Smooth muscle cell (in vitro differentiated cells): ENCODE data around the gene TPPP2. TPM values are rescaled to one million over a fixed set of nuclear protein-coding genes. Genes with fewer than 3 reads are reported as not detected.

Experiments used
- DNase-seq: peaks from one replicate; lab custom pipeline; 2025; ENCODE audit not compliant: unreplicated experiment; lab: John Stamatoyannopoulos, UW
- H2AFZ ChIP-seq: fragments of 200-600 bp; sonication (generic); 2 replicates; pipeline ENCODE4 v1.6.0; 2016; ENCODE audit warnings: antibody characterized with exemption, low read depth, mild to moderate bottlenecking
- H3F3A ChIP-seq: fragments of 200-600 bp; sonication (generic); 2 replicates; pipeline ENCODE4 v1.6.0; 2017; ENCODE audit warnings: antibody characterized with exemption, low read depth
- H3K27ac ChIP-seq: fragments of 200-600 bp; sonication (generic); 2 replicates; pipeline ENCODE4 v1.5.1; 2016; ENCODE audit warnings: low read depth, mild to moderate bottlenecking
- H3K27me3 ChIP-seq: fragments of 200-600 bp; sonication (generic); 2 replicates; pipeline ENCODE4 v1.6.1; 2016; ENCODE audit warnings: low read depth, mild to moderate bottlenecking
- H3K36me3 ChIP-seq: fragments of 200-600 bp; sonication (generic); 2 replicates; pipeline ENCODE4 v1.5.1; 2016; ENCODE audit warnings: low read depth
- H3K4me1 ChIP-seq: fragments of 200-600 bp; sonication (generic); 2 replicates; pipeline ENCODE4 v1.5.1; 2016; ENCODE audit warnings: low read depth
- H3K4me2 ChIP-seq: fragments of 200-600 bp; sonication (generic); 2 replicates; pipeline ENCODE4 v1.6.0; 2016; ENCODE audit warnings: mild to moderate bottlenecking
- H3K4me3 ChIP-seq: fragments of 200-600 bp; sonication (generic); 2 replicates; pipeline ENCODE4 v1.5.1; 2016; ENCODE audit warnings: mild to moderate bottlenecking
- H3K79me2 ChIP-seq: fragments of 200-600 bp; sonication (generic); 2 replicates; pipeline ENCODE4 v1.6.0; 2016; ENCODE audit warnings: low read depth, mild to moderate bottlenecking
- H3K9ac ChIP-seq: fragments of 200-600 bp; sonication (generic); 2 replicates; pipeline ENCODE4 v1.6.0; 2016; ENCODE audit warnings: low read depth
- H3K9me3 ChIP-seq: fragments of 200-600 bp; sonication (generic); replicated peaks from 2 replicates; pipeline ENCODE4 v1.5.1; 2016; ENCODE audit warnings: low read depth
- H4K20me1 ChIP-seq: fragments of 200-600 bp; sonication (generic); 2 replicates; pipeline ENCODE4 v1.6.0; 2016; ENCODE audit warnings: low read depth
- WGBS: methylation state at CpG from one replicate; pipeline ENCODE4 v1.1.7; 2016; ENCODE audit warnings: low lambda C conversion rate; 5-methylcytosine and 5-hydroxymethylcytosine counted together
- polyA plus RNA-seq: library from polyadenylated mRNA; unstranded; fragments of >200 nt; fragmentation: Nextera tagmentation; extraction: Ambion mirVana; gene quantifications from 2 replicates; pipeline ENCODE4 v1.2.1, GENCODE V29; 2016
- total RNA-seq: library from RNA; depleted of rRNA; stranded (reverse); fragments of >200 nt; gene quantifications from 2 replicates; pipeline ENCODE4 v1.2.3, GENCODE V29; 2014
- TF ChIP-seq, protein P1 (sequence below): fragments of 200-600 bp; sonication (generic); IDR thresholded peaks from 2 replicates; pipeline ENCODE4 v1.5.1; 2017; ENCODE audit warnings: borderline replicate concordance, mild to moderate bottlenecking, antibody characterized with exemption; ENCODE audit not compliant: insufficient read depth, poor library complexity, severe bottlenecking

TPPP2 gene
- total and polyA plus RNA-seq, 2 experiments from 2014 or later = 0.70 TPM; not detected in 1

DNA sequence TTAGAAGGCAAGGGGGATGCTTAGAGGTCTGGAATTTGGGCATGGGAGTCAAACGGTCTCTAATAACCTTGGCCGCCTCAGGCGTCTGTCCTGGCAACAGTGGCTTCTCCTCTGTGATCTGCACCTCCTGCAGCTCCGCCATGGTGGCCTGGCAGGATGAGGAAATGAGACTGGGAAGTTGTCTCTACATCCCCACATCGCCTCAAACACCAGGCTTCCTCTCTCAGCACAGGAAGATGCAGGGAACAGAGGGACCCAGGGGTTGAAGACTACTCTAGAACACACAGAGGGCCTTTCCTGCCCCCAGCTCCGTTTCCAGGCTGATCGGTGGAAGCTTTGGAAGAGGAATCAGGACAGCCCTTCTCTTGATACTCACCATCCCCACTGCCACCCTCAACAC, 6.8 kb upstream of the TPPP2 start:
- Histone ChIP-seq H4K20me1 (no peaks in the 10 kb centered on the region), H3K4me1 (peaks cover 10% of the 10 kb centered on the region), H3K9me3 (no peaks in the 10 kb centered on the region), H3K27me3 (no peaks in the 10 kb centered on the region), H3K79me2 (no peaks in the 10 kb centered on the region), H3K9ac (no peak overlapping the region), H3K4me3 (no peak overlapping the region), H3F3A (peaks cover 22% of the 10 kb centered on the region), H3K4me2 (peak overlapping the region; percentile 93), H3K36me3 (no peaks in the 10 kb centered on the region), H3K27ac (no peak overlapping the region), H2AFZ (no peak overlapping the region)
- TF ChIP-seq, protein P1, sequence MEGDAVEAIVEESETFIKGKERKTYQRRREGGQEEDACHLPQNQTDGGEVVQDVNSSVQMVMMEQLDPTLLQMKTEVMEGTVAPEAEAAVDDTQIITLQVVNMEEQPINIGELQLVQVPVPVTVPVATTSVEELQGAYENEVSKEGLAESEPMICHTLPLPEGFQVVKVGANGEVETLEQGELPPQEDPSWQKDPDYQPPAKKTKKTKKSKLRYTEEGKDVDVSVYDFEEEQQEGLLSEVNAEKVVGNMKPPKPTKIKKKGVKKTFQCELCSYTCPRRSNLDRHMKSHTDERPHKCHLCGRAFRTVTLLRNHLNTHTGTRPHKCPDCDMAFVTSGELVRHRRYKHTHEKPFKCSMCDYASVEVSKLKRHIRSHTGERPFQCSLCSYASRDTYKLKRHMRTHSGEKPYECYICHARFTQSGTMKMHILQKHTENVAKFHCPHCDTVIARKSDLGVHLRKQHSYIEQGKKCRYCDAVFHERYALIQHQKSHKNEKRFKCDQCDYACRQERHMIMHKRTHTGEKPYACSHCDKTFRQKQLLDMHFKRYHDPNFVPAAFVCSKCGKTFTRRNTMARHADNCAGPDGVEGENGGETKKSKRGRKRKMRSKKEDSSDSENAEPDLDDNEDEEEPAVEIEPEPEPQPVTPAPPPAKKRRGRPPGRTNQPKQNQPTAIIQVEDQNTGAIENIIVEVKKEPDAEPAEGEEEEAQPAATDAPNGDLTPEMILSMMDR = no peak
- WGBS = 78% methylated on average over 7 of the region's 7 CpGs
- DNase-seq = no peak

DNA sequence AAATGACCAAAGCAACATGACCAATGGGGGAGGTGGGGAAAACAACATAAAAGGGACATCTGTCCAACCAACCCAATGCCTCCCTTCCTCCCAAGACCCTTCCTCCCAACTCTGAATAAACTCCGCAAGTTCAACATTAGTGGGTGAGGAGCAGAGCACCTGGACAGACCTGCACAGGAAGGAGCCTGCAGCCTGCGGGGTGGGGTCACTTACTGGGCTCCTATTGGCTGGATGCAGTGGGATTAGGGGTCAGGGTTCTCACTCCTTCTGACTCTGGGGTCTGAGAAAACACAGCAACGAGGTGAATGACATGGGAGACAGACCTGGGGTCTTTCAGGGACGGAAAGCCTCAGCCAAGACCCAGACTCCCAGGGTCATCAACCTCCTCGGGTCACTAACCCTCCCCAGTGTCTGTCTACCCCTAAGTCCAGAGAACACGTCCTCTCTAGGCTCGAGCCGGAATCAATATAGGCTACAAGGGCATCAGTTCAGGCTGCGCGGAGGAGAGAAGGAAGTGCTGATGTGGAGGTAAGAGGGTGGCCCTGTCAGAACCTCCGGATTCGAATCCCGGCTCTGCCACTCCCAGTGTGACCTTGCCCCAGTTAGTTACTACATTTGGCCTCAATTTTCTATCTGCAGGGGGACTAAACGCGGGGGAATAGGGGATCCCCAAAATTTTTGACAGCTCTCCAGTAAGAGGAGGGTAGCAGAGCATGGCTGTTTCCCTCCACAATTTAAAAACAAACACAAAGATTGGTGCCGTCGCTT, 6.0 kb upstream of the TPPP2 start:
- peak overlapping the region; percentile 93 for H3K4me2 ChIP-seq
- no peaks in the 10 kb centered on the region for H3K27me3 ChIP-seq
- WGBS = 20% methylated on average over 17 of the region's 17 CpGs
- DNase-seq = no peak
- H3K27ac ChIP-seq = no peak overlapping the region
- H3K36me3 ChIP-seq = no peaks in the 10 kb centered on the region
- H3K9ac ChIP-seq = no peak overlapping the region
- H3K4me1 ChIP-seq = peaks cover 10% of the 10 kb centered on the region
- H3K79me2 ChIP-seq = no peaks in the 10 kb centered on the region
- no peaks in the 10 kb centered on the region for H4K20me1 ChIP-seq
- TF ChIP-seq, protein P1 = no peak
- H3F3A ChIP-seq = peaks cover 28% of the 10 kb centered on the region
- H3K9me3 ChIP-seq = no peaks in the 10 kb centered on the region
- peak overlapping the region; percentile 63 for H2AFZ ChIP-seq
- H3K4me3 ChIP-seq = peak overlapping the region; percentile 57

DNA sequence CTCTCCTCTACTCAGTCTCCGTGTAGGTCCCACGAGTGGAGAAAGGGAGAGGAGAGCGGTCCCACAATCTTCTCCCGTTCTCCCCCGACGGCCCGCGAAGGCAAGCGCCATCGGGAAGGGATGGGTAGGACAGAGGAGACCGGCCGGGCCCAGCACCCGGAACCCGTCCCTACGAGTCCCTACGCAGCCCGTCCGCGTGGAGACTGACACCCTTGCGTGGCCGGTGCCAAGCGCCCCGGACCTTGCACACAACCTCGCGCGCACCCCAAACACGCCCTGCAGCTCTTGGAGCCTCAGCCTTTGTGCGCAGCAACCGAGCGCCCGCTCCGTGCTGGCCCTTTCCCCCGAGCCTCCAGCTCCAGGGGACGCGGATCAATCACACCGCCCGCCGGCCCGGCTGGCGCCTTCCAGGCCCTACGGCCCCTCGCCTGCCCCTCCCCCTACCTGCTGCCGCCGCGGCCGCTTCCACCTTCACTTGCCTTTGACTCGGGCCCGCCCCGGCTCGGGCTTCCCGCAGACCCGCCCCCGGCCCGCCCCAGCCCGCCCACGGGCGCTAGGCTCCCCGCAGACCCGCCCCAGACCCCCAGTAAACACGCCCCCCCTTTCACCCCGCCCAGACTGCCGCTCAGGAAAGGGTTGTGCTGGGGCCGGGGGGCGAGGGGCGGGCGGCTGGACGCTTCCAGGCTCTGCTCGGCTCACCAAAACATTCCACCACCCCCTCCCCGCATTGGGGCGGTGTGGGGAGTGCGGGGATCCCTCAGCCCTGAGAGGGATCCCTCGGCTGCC, 5.2 kb upstream of the TPPP2 start, which contains the start of gene NDRG2:
Gene NDRG2, minus strand, starts transcription at position 477 of the 786 bp plus-strand sequence. CDS start 1,746 bp downstream, outside the sequence.
- peak within 1 kb of the TSS; percentile 33 for H3K27ac ChIP-seq
- no peaks in the 10 kb centered on the region for H3K9me3 ChIP-seq
- no peaks in the 10 kb centered on the region for H3K36me3 ChIP-seq
- H3K4me2 ChIP-seq = peak within 1 kb of the TSS; percentile 93
- H4K20me1 ChIP-seq = no peaks in the 10 kb centered on the region
- 1% methylated on average over 26 of the region's 72 CpGs for WGBS
- H3F3A ChIP-seq = peaks cover 28% of the 10 kb centered on the region
- TF ChIP-seq, protein P1 = no peak
- H3K79me2 ChIP-seq = no peaks in the 10 kb centered on the region
- DNase-seq = peak; percentile 44
- no peaks in the 10 kb centered on the region for H3K27me3 ChIP-seq
- H3K4me3 ChIP-seq = peak within 1 kb of the TSS; percentile 57
- H2AFZ ChIP-seq = peak within 1 kb of the TSS; percentile 89
- H3K4me1 ChIP-seq = peaks cover 10% of the 10 kb centered on the region
- H3K9ac ChIP-seq = peak within 1 kb of the TSS; percentile 27
